CD4-positive, alpha-beta T cell treated with Interleukin-15 for 1 hour (primary cell): ENCODE results near the gene PRAMEF33.
"Not testable (repeated sequence)": the region's sequence is repeated elsewhere in the genome, so short reads cannot be mapped to it uniquely, and the experiment has no call there.

ENCODE experiments used
- DNase-seq: peaks from one replicate; pipeline ENCODE4 v3.0.0-alpha.2; 2020

The PRAMEF33 gene

GRCh38 chr1:13303239-13303638 is at the start of gene PRAMEF33:
Gene PRAMEF33 (plus strand): TSS chr1:13303539. CDS start chr1:13305955, 2,416 bp downstream.
- not testable (repeated sequence) for DNase-seq

GRCh38 chr1:13253898-13254297 is 49.4 kb upstream of the PRAMEF33 start, which contains the start of gene PRAMEF5:
Gene PRAMEF5 (plus strand): TSS chr1:13254198. CDS start chr1:13259269, 5,071 bp downstream.
- DNase-seq: not testable (repeated sequence)

GRCh38 chr1:13265124-13265523 is 38.2 kb upstream of the PRAMEF33 start:
- DNase-seq: not testable (repeated sequence)

- not testable (repeated sequence) for DNase-seq
Observed at GRCh38 chr1:13277016-13277415, 26.3 kb upstream of the PRAMEF33 start.

- DNase-seq: not testable (repeated sequence)
Observed at GRCh38 chr1:13279617-13280016, 23.7 kb upstream of the PRAMEF33 start.

GRCh38 chr1:13285037-13285436 is 18.3 kb upstream of the PRAMEF33 start, which contains the start of gene PRAMEF8:
Gene PRAMEF8 (minus strand): TSS chr1:13285137. CDS start chr1:13284091, 1,046 bp downstream.
- not testable (repeated sequence) for DNase-seq

- not testable (repeated sequence) for DNase-seq
Observed at GRCh38 chr1:13289030-13289429, 14.3 kb upstream of the PRAMEF33 start.

- DNase-seq: not testable (repeated sequence)
Observed at GRCh38 chr1:13297216-13297931, 6.0 kb upstream of the PRAMEF33 start.

- DNase-seq: not testable (repeated sequence)
Observed at GRCh38 chr1:13298699-13299098, 4.6 kb upstream of the PRAMEF33 start.

- DNase-seq: not testable (repeated sequence)
Observed at GRCh38 chr1:13302197-13302596, 1.1 kb upstream of the PRAMEF33 start.

- DNase-seq: not testable (repeated sequence)
Observed at GRCh38 chr1:13315281-13315680, 11.9 kb downstream of the PRAMEF33 start, which contains the start of gene PRAMEF15. Gene PRAMEF15 (plus strand): TSS chr1:13315581. CDS start chr1:13318408, 2,827 bp downstream.

GRCh38 chr1:13342496-13342895 is 39.2 kb downstream of the PRAMEF33 start:
- not testable (repeated sequence) for DNase-seq

- DNase-seq: not testable (repeated sequence)
Observed at GRCh38 chr1:13347034-13347433, 43.7 kb downstream of the PRAMEF33 start, which contains the start of gene PRAMEF14. Gene PRAMEF14 (minus strand): TSS chr1:13347134. CDS start chr1:13345314, 1,820 bp downstream.

GRCh38 chr1:13353476-13353875 is 50.1 kb downstream of the PRAMEF33 start:
- not testable (repeated sequence) for DNase-seq

- DNase-seq: not testable (repeated sequence)
Observed at GRCh38 chr1:13354475-13354874, 51.1 kb downstream of the PRAMEF33 start.

- DNase-seq: not testable (repeated sequence)
Observed at GRCh38 chr1:13356774-13357173, 53.4 kb downstream of the PRAMEF33 start.
